HL-60 (cell line): ENCODE results near the gene MACROD2.

ENCODE experiments used
- CTCF ChIP-seq: IDR thresholded peaks from one replicate; pipeline ENCODE4 v1.5.1; 2011; ENCODE audit warnings: low read length, control low read depth, inconsistent platforms; ENCODE audit not compliant: insufficient read depth
- GABPA ChIP-seq: IDR thresholded peaks from 2 replicates; pipeline ENCODE4 v1.6.1; 2012; ENCODE audit warnings: low read depth
- POLR2AphosphoS5 ChIP-seq: IDR thresholded peaks from 2 replicates; pipeline ENCODE4 v1.6.1; 2012; ENCODE audit warnings: low read depth
- SPI1 ChIP-seq: IDR thresholded peaks from 2 replicates; pipeline ENCODE4 v1.6.1; 2012; ENCODE audit warnings: low read depth, mild to moderate bottlenecking, borderline replicate concordance

GRCh38 chr20:14570811-14571210 is 575.5 kb downstream of the MACROD2 start:
- no peak for TF ChIP-seq SPI1
- TF ChIP-seq CTCF = no peak
- no peak for TF ChIP-seq POLR2AphosphoS5
- no peak for TF ChIP-seq GABPA
